Measurements from ENCODE around the gene ACSS3. TPM values are rescaled to one million over a fixed set of nuclear protein-coding genes. Genes with fewer than 3 reads are reported as not detected.
"Not testable (repeated sequence)": the region's sequence is repeated elsewhere in the genome, so short reads cannot be mapped to it uniquely, and the experiment has no call there.

The ACSS3 gene
- total RNA-seq, 1 donor, result 22.4 TPM

DNA sequence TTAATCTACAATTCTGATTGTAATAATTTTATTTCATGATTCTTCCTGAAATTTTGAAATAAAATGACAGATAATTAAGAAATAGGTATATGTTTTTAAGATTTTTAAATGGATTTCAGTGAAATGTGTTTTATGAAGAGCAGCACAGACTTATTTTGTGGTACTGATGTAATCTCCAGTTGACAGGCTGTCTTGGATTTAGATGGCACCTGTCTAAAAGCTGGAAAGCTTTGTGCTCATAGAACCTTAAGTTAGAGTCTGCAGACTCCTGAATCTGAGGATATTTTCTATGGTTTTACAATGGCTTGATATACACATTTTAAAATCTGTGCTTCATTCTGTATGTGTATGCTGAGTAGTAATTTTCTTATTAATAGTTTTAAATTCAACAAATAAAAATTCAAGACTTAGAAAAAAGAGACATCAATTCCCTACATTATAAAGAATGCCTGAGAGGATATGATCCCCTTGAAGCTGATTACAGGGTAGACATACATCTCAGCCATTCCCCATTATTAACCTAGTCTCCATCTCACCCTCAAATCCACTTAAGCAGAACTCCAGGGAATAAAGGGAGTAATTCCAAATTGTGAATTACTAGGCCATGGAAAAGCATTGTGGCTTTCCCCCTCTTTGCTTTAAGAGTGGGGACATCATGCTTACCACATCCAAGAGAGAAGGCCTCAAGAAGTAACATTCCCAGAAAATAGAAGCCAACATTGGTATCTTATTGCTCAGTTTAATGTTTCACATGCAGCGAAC, 33.7 kb upstream of the ACSS3 start:
- peak; percentile 58 for DNase-seq (ENCODE audit: insufficient read length, low spot score, missing footprints)
- no peaks in the 10 kb centered on the region for H4K20me1 ChIP-seq (ENCODE audit: insufficient read depth, low read length)
- no peaks in the 10 kb centered on the region for H3K79me2 ChIP-seq (ENCODE audit: insufficient read depth, low read length)
- H3K9me3 ChIP-seq (ENCODE audit: low read depth, low read length), result no peaks in the 10 kb centered on the region
- TF ChIP-seq CTCF (IDR thresholded peaks at IDR 0.05; ENCODE audit: extremely low read depth, low read depth, low read length), result no peak
- H3K27me3 ChIP-seq (ENCODE audit: insufficient read depth, low read length), result no peaks in the 10 kb centered on the region
- no peak overlapping the region for H3K4me3 ChIP-seq (ENCODE audit: insufficient read depth, low read length)
- H3K4me2 ChIP-seq (ENCODE audit: insufficient read depth, low read length), result no peak overlapping the region
- no peaks in the 10 kb centered on the region for H3K36me3 ChIP-seq (ENCODE audit: insufficient read depth, low read length)
- H2AFZ ChIP-seq (ENCODE audit: low read length), result no peak overlapping the region
- H3K27ac ChIP-seq (ENCODE audit: low read depth, low read length), result no peak overlapping the region
- H3K4me1 ChIP-seq (ENCODE audit: insufficient read depth, low read length), result no peaks in the 10 kb centered on the region

DNA sequence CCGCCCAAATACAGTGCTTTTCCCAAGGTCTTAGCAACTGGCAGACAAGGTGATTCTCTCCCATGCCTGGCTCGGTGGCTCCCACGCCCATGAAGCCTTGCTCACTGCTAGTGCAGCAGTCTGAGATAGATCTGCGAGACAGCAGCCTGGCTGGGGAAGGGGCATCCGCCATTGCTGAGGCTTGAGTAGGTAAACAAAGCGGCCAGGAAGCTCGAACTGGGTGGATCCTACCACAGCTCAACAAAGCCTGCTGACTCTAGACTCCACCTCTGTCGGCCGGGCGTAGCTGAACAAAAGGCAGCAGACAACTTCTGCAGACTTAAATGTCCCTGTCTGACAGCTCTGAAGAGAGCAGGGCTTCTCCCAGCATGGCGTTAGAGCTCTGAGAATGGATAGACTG, 12.9 kb upstream of the ACSS3 start:
- H3K4me3 ChIP-seq (ENCODE audit: insufficient read depth, low read length); H3K4me1 ChIP-seq (ENCODE audit: insufficient read depth, low read length); H4K20me1 ChIP-seq (ENCODE audit: insufficient read depth, low read length); H3K79me2 ChIP-seq (ENCODE audit: insufficient read depth, low read length); H2AFZ ChIP-seq (ENCODE audit: low read length); H3K9me3 ChIP-seq (ENCODE audit: low read depth, low read length); H3K36me3 ChIP-seq (ENCODE audit: insufficient read depth, low read length); H3K4me2 ChIP-seq (ENCODE audit: insufficient read depth, low read length); H3K27ac ChIP-seq (ENCODE audit: low read depth, low read length); DNase-seq (ENCODE audit: insufficient read length, low spot score, missing footprints); H3K27me3 ChIP-seq (ENCODE audit: insufficient read depth, low read length): not testable (repeated sequence)

- H4K20me1 ChIP-seq (ENCODE audit: insufficient read depth, low read length), result no peaks in the 10 kb centered on the region
- no peaks in the 10 kb centered on the region for H3K4me1 ChIP-seq (ENCODE audit: insufficient read depth, low read length)
- H3K79me2 ChIP-seq (ENCODE audit: insufficient read depth, low read length), result no peaks in the 10 kb centered on the region
- no peaks in the 10 kb centered on the region for H3K36me3 ChIP-seq (ENCODE audit: insufficient read depth, low read length)
- no peak overlapping the region for H3K4me2 ChIP-seq (ENCODE audit: insufficient read depth, low read length)
- no peaks in the 10 kb centered on the region for H3K9me3 ChIP-seq (ENCODE audit: low read depth, low read length)
- H3K27ac ChIP-seq (ENCODE audit: low read depth, low read length), result no peak overlapping the region
- H2AFZ ChIP-seq (ENCODE audit: low read length), result no peak overlapping the region
- no peaks in the 10 kb centered on the region for H3K27me3 ChIP-seq (ENCODE audit: insufficient read depth, low read length)
- H3K4me3 ChIP-seq (ENCODE audit: insufficient read depth, low read length), result no peak overlapping the region
- no peak for DNase-seq (ENCODE audit: insufficient read length, low spot score, missing footprints)
- TF ChIP-seq CTCF (IDR thresholded peaks at IDR 0.05; ENCODE audit: extremely low read depth, low read depth, low read length), result no peak
Observed at GRCh38 chr12:81070846-81071245, 7.0 kb upstream of the ACSS3 start.

DNA sequence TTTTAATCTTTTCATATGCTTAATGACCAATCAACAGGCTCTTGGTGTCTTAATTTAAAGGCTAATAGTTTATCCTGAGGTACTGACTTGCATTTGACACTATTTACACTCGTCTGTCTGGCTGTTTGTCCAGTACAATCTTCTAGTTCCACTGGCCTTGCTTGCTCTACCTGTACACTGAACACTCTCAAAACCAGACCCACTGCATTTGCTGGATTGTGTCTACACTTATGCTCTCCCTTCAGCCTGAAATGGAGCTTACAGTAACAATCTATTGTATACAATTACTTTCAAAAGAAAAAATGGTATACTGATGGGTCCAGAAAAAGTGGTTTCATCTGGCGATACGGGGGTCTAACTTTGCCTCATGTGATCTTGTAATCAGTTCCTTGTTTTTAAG, 2.3 kb upstream of the ACSS3 start:
- no peaks in the 10 kb centered on the region for H3K27me3 ChIP-seq (ENCODE audit: insufficient read depth, low read length)
- H3K9me3 ChIP-seq (ENCODE audit: low read depth, low read length), result no peaks in the 10 kb centered on the region
- H2AFZ ChIP-seq (ENCODE audit: low read length), result peak overlapping the region; percentile 5
- H3K36me3 ChIP-seq (ENCODE audit: insufficient read depth, low read length), result no peaks in the 10 kb centered on the region
- no peak overlapping the region for H3K27ac ChIP-seq (ENCODE audit: low read depth, low read length)
- H4K20me1 ChIP-seq (ENCODE audit: insufficient read depth, low read length), result no peaks in the 10 kb centered on the region
- H3K4me1 ChIP-seq (ENCODE audit: insufficient read depth, low read length), result peaks cover 13% of the 10 kb centered on the region
- H3K79me2 ChIP-seq (ENCODE audit: insufficient read depth, low read length), result peaks cover 16% of the 10 kb centered on the region
- no peak for TF ChIP-seq CTCF (IDR thresholded peaks at IDR 0.05; ENCODE audit: extremely low read depth, low read depth, low read length)
- no peak overlapping the region for H3K4me2 ChIP-seq (ENCODE audit: insufficient read depth, low read length)
- no peak overlapping the region for H3K4me3 ChIP-seq (ENCODE audit: insufficient read depth, low read length)
- DNase-seq (ENCODE audit: insufficient read length, low spot score, missing footprints), result no peak

Data from osteoblast (primary cell).